Dermis blood vessel endothelial cell (primary cell): Measurements from ENCODE around the gene CIAO2B. TPM values are rescaled to one million over a fixed set of nuclear protein-coding genes. Genes with fewer than 3 reads are reported as not detected.
A peak's percentile ranks its signal among the peaks of the same experiment; 100 is the strongest.
"Not testable (repeated sequence)": the region's sequence is repeated elsewhere in the genome, so short reads cannot be mapped to it uniquely, and the experiment has no call there.

ENCODE experiments used
- DNase-seq: peaks from one replicate; pipeline ENCODE4 v3.0.0; 2010
- total RNA-seq: library from RNA; depleted of rRNA; stranded (reverse); fragments of >200 nt; gene quantifications from 2 replicates; pipeline ENCODE4 v1.2.3, GENCODE V29; 2014

The CIAO2B gene
- total RNA-seq, 1 donor from 2014 or later: 188 TPM

DNA sequence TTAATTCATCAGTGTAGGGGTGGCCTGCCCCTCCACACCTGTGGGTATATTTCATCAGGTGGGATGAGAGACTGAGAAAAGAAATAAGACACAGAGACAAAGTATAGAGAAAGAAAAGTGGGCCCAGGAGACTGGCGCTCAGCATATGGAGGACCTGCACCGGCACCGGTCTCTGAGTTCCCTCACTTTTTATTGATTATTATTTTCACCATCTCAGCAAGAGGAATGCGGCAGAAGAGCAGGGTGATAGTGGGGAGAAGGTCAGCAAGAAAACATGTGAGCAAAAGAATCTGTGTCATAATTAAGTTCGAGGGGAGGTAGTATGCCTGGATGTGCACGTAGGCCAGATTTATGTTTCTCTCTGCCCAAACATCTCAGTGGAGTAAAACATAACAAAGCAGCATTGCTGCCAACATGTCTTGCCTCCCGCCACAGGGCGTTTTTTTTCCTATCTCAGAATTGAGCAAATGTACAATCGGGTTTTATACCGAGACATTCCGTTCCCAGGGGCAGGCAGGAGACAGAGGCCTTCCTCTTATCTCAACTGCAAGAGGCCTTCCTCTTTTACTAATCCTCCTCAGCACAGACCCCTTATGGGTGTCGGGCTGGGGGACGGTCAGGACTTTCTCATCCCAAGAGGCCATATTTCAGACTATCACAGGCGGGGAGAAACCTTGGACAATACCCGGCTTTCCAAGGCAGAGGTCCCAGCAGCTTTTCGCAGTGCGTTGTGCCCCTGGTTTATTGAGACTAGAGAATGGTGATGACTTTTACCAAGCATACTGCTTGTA lies 21.4 kb upstream of the CIAO2B start:
- DNase-seq: not testable (repeated sequence)

- DNase-seq: peak; percentile 85
Observed at GRCh38 chr16:66954097-66954659, 20.0 kb upstream of the CIAO2B start.

DNA sequence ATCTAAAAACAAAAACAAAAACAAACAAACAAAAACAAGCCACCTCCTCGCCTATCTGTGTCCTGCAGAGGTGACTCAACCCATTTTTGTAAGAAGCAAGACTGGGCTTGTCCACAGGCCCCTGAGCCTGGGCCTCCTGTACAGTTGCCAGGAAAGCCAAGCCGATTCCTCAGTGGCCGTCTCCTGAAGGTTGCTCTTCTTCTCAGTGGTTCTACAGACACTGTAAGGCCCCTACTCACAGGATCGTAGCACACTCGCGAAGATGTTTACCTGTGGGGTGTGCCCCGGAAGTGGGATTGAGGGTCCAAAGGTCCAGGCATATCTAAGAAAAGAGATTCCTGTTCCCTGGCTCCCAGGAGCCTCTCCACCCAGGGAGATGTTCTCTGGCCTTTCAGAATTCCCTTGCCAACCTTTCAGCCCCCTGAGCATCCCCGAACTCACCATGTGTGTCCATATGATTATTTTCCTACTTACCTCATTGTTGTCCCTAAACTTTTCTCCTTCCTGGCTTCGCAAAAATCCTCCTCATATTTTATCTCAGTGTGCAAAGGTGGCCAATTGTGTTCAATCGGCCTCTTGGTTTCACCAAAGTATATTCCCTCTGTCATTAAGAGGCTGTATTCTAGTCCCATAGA lies 19.4 kb upstream of the CIAO2B start:
- no peak for DNase-seq

DNA sequence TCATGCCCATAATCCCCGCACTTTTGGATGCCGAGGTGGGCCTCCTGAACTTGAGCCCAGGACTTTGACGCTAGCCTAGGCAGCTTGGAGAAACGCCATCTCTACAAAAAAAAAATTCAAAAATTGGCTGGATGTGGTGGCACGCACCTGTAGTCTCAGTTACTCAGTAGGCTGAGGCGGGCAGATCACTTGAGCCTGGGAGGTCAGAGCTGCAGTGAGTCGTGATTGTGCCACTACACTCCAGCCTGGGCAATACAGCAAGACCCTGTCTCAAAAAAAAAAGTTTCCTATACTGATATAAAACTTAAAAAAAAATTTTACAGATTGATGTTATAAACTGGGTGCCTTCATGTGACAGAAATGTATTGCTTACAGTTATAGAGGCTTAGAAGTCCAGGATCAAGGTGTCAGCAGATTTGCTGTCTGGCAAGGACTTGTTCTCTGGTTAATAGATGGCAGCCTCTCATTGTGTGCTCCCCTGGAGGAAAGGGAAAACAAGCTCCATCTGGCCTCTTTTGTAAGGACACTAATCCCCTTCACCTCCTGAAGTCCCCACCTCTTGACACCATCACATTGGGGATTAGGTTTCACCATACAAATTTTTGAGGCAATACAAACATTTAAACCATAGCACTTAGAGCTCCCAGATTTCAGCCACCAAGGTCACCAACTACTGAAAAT lies 18.4 kb upstream of the CIAO2B start:
- DNase-seq: no peak

- no peak for DNase-seq
Observed at GRCh38 chr16:66950971-66951790, 17.0 kb upstream of the CIAO2B start.

DNA sequence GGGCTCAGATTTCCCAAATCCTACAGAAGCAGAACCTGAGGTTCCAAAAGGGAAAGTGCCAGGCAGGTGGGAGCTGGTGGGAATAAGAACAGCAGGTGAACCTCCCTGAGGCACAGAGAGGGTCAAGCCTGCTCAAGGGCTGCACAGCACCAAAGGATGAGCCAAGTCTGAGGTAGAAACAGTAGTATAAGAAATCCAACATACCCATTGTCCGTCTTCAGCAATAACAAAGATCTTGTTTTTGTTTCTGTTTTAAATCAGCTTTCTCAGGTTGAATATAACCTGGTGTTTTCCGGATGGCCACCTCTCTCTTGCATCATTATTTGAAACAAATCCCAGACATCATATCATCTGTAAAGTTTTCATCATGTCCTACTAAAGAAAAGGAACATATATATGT lies 16.2 kb upstream of the CIAO2B start:
- DNase-seq: no peak

- DNase-seq: no peak
Observed at GRCh38 chr16:66949472-66949871, 15.3 kb upstream of the CIAO2B start.

GRCh38 chr16:66948837-66949225 lies 14.6 kb upstream of the CIAO2B start:
- no peak for DNase-seq

- no peak for DNase-seq
Observed at GRCh38 chr16:66948134-66948836, 14.1 kb upstream of the CIAO2B start.

DNA sequence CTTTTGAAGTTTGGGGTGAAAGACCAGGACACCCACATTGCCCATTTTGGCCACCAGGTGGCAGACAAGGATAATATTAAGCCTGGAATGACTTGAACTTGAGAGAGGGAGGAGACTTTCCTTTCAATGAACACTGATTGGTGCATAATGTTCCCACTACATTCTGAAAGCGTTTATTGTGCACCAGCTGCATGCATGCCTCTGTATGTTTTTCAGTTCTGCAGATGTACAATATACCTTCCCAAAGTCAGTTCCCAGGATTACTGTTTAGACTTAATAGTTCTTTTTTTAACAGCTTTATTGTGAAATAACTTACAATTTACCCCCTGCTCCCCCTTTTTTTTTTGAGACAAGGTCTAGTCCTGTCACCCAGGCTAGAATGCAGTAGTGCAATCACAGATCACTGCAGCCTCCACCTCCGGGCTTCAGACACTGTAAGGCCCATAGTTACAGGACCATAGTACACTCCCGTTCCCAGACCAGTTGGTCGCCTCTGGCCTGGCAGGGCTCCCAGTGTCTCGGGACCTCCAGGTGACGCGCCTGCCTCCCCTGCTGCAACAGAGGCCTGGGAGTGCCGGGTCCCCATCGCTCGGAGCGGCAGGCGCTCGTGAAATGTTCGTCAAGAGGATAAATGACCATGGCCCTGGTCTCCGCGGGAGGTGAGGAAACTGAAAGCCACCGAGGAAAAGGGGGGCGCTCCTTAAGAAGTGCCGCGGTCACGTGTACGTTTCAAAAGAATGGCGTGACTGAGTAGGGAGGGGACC lies 13.3 kb upstream of the CIAO2B start:
- peak; percentile 89 for DNase-seq

- no peak for DNase-seq
Observed at GRCh38 chr16:66946974-66947301, 12.7 kb upstream of the CIAO2B start.

GRCh38 chr16:66946541-66946940 lies 12.3 kb upstream of the CIAO2B start:
- DNase-seq: no peak

DNA sequence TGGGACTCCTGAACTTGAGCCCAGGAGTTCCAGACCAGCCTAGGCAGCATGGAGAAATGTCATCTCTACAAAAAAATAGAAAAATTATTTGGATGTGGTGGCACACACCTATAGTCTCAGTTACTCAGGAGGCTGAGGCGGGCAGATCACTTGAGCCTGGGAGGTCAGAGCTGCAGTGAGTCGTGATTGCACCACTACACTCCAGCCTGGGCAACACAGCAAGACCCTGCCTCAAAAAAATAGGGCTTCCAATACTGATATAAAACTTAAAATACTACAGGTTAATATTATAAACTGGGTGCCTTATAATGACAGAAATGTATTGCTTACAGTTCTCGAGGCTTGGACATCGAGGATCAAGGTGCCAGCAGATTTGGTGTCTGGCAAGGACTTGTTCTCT lies 11.7 kb upstream of the CIAO2B start:
- no peak for DNase-seq

GRCh38 chr16:66944971-66945370 lies 10.8 kb upstream of the CIAO2B start:
- DNase-seq: not testable (repeated sequence)

DNA sequence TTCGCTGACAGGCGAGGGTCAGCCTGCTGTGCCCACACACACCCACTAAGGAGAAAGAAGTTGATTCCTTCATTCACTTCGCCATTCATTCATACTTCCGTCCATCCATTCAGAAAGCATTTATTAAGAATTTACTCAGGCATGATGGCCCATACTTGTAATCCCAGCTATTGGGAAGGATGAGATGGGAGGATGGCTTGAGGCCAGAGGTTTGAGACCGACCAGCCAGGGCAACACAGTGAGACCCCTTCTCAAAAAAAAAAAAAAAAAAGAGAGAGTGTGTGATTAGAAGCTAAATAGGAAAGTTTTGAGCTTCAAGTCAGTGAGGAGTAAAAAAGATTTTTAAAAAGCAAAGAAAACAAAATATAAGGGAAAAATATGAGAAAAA lies 9.8 kb upstream of the CIAO2B start:
- DNase-seq: no peak

- no peak for DNase-seq
Observed at GRCh38 chr16:66943426-66944053, 9.3 kb upstream of the CIAO2B start.

- no peak for DNase-seq
Observed at GRCh38 chr16:66942981-66943380, 8.8 kb upstream of the CIAO2B start.

DNA sequence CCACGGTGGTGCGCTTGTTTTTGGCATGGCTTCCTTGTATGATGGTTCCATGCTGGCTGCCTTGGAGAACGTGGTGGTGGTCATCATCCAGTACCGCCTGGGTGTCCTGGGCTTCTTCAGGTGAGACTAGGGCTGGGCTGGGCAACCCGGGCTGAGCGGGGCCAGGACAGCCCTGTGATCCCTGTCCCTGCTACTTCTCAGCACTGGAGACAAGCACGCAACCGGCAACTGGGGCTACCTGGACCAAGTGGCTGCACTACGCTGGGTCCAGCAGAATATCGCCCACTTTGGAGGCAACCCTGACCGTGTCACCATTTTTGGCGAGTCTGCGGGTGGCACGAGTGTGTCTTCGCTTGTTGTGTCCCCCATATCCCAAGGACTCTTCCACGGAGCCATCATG lies 6.0 kb upstream of the CIAO2B start:
- DNase-seq: no peak

DNA sequence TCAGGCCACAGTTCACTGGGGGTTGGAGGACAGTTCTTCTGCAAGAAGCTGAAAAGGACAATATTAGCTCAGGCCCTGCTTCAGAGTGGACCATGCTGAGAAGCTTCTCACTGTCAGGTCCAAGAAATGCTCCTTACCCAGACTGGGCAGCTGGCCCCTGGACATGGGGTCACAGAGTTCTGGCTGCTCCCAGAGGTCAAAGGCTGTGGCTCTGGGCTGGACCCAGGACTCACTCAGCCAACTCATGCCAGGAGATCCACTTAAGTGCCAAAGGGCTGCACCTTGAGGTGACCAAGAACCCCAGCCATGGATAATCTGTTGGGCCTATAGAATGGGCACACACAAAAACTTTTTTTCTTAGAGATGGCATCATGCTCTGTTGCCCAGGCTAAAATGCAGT lies 5.2 kb upstream of the CIAO2B start:
- DNase-seq: no peak

DNA sequence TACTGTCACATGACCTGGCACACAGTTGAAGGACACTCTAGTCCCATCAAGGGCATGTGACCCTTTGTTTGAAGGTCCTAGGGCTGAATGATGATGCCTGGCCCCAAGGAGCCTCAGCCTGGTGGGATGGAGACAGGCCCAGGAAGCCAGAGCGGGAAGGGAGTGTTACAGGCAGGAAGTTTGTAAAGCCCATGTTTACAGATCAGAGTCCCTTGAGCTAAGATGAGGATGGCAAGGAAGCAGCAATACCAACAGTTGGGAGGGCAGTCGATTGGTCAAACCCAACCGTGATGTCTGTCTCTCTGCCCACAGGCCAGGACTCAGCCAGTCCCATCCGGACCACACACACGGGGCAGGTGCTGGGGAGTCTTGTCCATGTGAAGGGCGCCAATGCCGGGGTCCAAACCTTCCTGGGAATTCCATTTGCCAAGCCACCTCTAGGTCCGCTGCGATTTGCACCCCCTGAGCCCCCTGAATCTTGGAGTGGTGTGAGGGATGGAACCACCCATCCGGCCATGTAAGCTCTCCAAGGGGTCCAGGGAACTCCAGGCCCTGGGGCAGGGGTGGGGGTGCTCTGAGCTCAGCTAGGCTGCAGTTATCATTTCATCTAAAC lies 3.6 kb upstream of the CIAO2B start:
- no peak for DNase-seq
